HG03280 (cell line): ENCODE measurements around the gene NR2F2.

Source experiments
- ATAC-seq: cut with Tn5 transposase; IDR thresholded peaks from one replicate; pipeline ENCODE4 v1.9.1; 2021; ENCODE audit warnings: mild to moderate bottlenecking, moderate library complexity; ENCODE audit not compliant: unreplicated experiment

NR2F2 gene

DNA sequence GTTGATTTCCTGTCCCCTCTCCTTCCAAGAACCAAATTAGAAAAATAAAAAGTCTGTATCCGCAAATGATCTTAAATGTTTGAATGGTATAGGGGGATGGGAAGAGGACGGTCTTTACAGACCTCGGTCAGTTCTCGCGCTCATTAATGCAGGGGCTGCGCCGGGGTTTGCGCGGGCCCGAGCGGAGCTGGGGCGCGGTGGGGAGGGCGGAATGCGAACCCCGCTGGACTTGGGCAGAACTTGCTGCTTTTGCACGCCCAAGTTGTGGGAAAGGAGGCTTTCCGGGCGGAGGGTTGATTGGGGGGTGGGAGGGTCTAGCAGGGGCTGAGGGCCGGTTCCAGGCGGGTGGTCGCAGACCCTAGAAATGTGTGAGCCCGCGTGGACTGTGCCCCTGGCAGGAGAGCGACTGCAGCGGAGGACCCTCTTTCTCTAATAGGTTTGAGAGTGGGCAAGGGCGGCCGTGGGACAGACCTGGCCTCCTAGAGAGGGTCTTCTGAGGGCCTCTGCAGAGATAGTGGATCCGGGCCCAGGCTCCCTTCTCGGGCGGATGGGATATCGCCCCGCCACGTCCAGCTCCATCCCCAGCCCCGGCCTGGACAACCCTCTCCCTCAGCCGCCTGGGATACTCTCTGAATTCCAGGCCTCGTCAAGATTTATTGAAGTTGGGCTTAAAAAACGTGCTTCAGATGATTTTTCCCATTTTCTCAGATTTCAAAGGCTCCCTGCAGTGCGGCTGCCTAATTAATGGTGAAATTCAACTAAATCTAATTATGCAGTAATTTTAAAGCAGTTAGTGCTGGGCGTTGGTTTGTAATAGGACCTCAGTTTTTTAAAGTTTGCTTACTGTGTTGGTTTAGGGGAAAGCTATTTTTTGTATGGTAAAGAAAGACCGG, 11.3 kb downstream of the NR2F2 start:
- no peak for ATAC-seq

DNA sequence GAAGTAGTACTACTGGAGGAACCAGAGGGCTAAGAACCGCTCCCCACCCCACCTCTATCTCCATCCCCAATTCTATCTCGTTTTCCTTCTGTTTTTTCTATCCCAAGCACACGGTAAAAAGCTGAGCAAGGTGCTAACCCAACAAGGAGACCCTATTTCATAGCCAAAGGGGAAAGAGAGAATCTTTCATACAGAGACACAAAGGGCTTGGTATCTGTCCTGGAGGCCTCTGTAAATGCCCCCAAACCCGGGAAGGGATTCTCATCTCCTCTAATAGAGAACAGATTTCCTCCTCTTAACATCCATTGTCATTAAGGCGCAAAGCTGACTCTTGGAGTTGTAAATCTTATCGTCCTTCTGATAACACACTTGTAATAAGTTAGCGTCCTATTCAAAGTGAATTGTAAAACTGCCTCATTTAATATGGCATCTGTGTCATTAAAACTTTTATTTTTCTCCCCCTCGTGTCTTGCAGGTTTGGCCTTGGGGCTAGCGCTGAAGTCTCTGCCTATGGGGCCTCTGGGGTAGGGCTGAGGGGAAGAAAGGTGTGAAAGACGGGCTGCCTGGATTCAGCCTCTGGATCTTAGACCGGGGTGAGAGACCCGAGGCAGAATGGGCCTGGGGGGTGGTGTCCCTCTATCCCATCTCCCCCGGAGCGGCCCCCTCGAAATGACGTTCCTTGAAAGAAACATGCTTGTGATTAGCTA, 12.1 kb downstream of the NR2F2 start:
- no peak for ATAC-seq

DNA sequence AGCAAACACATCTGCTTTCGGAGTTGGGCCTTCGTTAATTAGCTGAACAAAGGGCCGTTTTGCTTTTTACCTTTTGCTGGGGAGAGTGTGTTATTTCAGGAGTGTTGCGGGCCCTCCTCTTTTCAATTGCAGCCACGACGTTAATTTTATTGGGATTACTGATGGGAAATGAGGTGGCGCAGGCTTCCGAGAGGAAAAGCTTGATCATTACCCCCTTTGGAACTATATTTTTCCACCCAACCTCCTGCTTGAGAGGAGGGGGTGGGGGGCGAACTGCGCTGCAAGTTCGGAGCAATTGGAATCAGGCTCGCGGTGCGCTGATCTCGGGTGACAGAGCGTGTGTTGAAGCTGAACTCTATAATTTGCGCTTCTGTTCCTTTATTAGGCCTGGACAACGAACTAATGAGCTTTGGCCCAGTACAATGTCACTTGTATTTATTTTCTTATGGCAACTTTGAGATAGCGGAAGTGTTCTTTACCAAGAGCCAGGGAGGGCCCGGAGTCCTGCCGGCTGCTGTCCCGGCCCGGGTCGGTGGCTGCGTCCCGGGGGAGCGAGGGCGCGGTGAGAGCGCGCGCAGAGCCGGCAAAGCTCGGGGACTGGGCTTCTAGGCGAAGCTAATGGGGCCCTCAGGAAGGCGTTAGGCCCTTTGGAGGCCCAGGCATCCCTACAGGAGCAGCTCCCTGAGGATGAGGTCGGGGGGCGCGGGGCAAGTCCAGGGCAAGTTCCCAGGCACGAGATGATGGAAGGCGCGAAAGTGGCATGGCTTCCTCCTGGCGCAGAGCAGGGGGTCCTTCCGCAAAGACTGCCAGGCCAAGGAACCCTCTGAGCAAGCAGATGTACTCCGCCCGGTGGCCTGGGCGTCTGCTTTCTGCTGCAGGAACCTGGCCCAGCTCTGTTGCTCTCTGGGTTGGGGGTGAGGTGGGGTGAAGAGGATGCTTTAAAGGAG, 12.9 kb downstream of the NR2F2 start:
- no peak for ATAC-seq

DNA sequence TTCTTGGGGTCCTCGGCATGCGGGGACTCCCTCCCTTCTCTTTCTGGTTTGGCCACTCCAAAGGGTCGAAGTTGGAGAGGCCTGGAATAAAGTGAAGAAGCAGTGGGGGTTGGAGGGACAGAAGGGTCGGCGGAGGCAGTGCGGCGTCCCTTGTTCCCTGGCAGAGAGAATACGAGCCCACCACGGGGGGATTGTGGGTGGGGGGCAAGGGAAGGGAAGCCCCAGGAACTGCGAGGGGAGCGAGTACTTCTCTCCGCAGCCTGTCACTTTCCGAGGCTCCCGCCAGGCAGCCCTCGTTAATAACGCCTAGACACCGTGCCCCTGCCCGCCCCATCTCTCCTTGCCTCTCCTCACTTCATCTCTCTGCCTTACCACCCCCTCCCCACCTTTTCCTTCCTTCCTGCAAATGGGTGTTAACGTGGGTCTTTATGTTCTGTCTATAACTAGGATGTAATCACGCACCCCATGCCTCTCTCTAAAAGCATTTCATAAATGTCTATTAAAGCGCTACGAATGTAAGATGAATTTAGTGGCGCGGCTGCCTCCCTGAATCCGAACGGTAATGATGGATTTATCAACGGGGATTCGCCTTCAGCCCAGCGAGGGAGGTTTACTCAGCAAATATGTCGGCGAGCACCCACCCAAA, 13.7 kb downstream of the NR2F2 start:
- ATAC-seq = no peak

DNA sequence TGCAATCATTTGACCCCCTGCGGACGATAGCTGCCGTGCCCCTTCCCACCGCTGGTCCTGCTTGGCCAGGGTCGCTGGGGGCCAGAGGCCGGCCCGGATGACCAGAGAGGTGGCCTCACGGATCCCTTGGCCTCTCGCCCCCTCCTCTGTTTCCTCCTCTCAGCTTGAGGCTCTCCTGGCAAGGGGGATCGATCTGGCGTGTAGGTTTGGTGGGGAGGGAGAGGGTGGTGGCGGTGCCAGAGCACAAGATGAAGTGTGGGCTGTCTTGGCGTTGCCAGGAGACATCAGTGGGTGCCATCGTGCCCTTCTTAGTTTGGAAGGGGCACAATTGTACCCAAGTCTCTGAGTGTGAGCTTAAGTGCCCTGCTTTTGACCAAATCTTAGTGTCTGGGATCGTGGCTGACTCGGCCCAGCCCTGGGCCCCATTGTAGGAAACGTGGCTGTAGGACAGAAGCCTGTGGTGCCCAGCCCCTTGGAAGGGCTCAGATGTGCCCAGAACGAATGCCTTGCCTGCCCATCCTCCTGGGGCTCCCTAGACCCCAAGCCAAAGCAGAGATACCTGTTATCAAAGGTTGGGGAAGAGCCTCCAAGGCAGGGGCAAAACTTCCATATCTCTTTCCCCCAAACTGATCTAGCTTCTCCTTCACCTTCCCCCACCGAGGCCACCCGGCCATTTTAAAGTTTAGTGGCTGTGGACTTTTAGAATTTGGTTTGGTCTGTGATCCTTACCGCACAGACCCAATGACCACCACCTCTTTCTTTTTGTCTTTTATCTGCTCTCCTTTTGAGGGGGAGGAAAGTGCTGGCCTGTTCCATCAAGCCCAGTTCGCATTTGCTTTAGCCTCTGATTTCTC, 14.4 kb downstream of the NR2F2 start:
- ATAC-seq = no peak

DNA sequence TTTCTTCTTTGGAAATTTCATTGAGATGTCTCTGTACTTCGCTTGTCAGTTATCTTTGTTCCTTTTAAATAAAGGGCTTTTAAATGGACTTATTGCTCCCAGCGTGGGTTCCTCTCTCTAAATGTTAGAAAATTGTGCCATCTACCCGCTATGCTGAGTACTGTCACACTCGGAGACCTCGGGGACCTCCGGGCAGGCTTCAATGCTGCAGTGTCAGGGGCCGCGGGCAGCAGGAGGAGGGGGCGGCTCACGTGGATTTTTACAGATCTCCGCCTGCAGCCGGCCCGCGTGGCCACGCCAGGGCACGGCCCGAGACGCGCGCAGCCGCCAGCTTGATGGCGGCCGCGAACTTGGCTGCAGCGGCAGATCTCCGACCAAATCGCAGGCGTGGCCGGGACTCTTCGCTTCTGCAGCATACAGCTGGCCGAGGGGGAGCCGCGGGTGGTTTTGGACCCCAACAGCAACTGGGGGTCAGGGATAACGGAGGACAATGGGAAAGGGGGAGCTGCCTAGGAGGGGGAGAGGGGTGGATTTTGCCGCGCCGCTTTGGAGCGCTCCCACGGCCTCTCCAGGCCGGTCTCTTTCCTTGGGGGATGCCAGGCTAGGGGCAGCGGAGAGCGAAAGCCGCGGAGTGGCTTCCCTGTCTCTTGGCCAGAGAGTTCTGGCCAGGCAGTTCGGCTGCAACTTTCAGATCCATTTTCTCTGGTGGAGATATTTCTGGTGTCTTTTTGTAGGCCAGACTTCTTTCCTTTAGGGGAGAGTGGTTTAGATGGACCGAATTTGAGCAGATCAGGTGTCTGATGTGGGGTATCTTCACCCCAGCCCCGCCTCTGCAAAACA, 15.3 kb downstream of the NR2F2 start:
- no peak for ATAC-seq

DNA sequence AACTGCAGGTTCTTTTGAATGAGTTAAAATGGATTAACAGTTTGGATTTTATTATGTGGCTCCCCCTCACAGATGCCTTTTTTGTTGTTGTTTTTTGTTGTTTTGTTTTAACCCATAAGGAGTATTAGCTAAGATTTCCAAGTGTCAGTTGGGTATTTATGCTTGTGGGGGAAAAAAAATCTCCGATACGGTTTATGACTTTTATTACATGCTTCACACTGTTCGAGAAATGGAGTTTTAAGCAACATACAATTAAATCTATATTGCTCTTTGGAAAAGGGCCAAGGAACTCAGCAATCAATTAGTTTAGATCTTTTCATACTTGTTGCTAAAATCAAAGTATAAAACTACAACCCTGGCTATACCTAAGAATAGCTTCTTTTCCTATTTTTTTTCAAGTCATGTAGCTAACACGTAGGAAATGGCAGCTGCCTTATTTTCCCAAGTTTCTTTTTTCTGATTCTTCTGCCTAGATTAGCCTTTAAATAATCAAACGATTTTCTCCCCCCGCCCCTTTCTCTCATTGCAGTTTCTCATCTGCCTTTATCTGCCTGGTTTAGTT, 16.0 kb downstream of the NR2F2 start:
- no peak for ATAC-seq

DNA sequence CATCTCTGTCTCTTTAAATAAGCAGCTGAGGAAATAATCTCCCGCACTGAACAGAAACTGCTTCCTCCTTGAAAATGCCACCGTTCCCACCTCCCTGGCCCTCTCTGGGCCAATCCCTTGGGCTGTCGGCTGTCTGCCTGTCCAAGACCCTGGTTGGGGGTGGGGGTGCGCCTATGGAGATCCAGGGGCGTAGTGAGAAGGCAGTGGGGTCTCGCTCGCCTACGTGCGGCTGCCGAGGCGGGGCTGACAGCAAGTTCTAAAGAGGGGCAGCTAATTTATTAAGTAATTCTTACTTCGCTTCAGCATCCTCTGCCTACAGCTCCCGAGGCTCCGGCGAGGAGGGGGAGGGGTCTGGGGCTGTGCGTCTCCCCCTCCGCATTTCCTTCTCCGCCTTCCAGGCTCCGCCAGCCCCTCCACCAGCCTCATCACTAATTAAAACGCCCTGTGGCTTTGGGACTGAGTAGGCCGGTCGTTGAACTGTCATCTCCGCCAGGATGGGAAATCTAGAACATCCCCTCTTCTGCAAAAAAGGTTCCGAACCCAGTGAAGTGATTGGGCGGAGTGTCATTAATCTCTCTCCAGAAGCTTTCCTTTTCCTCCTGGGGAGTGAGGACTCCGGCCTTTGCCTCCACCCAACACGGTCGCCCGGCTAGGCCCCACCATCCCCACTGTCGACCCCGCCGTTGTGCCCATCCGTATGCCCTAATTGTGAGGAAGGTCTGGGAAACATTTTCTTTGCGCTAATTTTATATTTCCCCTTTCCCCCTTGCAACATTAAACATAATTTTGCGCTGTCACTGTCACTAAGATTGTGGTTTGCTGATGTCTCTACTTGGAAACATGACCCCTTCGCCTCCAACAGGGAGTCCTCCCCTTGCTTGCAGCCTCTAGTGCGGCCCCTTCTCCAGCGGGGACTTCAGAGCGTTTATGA, 16.9 kb downstream of the NR2F2 start:
- ATAC-seq = no peak

DNA sequence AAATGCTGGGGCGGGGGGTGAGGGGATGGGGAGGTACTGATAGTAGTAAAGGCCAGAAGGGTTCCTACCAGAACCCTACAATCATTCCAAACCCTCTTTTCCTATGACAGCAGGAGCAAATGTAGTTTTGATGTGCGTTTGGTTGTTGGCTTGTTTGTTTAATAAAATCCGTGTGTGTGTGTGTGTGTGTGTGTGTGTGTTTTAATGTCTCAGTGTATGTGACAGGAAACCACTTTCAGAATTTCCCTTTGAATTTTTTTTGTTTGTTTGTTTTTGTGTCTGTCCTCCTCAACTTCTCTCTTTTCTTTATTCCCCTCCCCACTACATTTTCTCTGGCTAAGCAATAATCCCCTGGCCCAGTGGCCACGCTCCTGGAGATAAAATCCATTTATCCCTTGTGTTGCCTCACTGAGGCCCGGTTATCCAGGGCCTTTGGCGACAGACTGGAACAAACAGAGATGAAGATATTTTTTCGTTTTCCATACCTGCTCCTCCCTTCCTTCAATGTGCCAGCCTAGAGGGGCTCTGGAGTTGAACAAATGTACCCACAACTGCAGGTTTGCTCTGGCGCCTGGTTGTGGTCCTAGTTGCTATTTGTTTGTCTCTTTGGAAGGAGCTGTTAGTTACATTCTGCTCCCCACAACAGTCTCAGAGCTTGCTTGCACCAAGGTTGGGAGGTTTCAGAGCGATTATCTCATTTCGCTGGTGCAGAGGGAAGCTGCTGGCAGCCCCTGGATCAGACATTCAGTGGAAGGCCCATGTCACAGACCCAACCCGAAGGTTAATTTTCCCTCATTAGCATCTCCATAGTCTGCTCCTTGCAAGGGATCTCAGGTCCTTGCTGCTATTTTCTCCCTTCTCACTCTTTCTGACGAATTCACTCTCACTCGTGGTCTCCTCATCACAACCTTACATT, 17.9 kb downstream of the NR2F2 start:
- no peak for ATAC-seq

DNA sequence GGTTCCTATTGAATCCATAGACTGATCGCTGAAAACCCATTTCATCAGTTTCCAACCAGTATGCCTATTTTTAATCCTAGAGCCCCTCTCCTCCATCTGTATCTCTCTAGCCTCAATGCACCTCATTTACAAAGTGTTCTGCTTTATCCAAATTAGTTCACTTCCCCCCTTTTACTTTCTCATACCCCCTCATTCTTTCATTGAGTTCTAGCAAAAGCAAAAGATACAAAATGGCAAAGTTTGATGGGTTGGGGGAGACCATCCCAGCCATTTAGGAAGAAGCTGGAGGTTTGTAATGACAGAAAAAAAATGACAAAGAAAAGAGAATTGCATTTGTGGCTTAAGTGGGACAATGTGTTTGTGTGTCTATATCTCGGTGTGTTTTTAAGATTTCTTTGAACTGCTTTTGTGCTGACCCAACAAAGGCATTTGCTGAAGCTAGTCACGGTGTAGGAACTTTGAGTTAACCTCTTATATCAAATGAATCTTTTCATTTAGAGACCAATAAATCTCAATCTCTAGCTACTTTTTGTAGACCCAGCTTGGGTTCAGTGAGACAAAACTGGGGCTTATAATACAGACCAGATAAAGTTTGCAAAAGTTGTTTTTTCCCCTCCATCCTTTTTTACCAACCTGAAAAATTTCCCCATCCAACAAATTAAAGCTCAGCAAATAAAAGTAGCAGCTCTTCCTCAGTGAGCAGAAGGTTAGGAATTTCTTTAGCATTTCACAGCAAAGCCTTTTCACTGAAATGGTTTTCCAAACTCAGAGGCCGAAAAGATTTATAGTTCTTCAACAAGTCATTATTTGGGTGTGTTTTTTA, 18.7 kb downstream of the NR2F2 start:
- ATAC-seq = no peak

DNA sequence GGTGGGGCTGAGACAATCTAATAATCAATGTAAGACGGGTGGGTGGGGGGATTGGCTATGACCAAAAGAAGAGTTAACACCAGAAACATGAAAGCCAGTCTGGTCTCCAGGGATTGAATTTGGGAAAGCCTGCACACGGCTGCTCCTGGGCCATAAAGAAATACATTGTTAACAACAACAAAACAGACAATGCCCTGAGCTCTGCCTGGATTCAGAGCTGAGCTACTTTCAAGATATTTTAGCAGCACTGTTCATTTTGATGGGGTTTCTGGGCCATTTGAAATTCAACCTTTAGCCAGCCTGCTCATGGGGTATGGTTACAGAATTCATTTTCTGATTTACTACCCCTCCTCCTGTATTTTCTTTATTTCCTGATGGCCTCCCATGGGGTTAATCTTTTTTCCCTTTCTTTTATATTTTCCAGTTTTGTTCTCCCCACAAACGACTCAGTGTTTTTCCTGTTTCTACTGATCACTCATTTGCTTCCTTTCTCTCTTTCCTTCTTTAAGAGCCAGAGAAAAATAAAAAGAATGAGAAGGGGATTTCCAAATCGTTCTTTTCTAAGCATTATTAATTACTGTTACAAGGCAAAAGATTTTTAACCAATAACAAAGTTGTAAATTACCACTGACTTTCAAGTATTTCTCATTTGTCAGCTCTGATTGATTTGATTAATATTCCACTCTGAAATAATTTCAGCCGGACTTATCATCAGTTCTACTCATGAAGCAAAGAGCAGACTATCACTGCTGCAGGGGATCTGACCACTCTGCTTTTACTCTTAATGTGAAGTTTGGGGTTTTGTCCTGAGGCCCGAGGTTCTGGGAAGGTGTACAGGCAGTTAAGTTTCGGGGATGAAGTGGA, 19.6 kb downstream of the NR2F2 start:
- no peak for ATAC-seq

DNA sequence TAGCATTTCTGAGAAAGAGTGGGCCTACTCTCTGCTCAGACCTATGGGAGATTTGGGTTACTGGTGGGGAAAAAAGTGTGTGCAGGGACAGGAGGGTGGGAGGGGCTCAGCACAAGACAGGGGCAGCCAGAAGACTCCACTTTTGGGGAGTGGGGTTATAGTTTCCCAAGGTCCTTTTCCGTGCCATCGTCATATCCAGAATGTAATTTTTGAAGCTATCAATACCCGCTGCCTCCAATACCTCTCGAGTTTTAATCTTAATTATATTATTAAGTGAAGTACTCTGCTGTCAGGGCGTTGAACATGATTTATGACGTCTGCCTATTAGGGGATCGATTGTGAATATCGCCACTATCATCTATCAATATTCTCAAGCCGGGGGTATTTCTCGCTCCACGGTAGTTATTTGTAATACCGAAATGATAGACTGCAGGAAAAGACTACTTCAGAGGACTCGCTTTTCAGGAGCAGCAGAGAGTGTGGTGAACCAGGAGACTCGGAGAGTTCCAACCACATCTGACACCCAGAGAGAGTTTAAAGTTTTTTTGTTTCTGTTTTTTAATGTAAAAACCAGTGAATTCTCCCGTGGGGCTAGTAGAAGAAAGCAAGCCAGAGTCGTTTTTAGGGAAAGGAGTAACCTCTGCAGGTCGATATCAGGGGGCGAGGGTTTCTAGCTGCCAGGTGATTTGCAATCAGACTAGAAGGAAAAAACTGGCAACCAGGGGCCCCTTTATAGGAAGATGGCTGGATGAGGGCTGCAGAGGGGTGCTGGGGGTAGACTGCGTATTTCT, 20.6 kb downstream of the NR2F2 start:
- ATAC-seq = no peak

DNA sequence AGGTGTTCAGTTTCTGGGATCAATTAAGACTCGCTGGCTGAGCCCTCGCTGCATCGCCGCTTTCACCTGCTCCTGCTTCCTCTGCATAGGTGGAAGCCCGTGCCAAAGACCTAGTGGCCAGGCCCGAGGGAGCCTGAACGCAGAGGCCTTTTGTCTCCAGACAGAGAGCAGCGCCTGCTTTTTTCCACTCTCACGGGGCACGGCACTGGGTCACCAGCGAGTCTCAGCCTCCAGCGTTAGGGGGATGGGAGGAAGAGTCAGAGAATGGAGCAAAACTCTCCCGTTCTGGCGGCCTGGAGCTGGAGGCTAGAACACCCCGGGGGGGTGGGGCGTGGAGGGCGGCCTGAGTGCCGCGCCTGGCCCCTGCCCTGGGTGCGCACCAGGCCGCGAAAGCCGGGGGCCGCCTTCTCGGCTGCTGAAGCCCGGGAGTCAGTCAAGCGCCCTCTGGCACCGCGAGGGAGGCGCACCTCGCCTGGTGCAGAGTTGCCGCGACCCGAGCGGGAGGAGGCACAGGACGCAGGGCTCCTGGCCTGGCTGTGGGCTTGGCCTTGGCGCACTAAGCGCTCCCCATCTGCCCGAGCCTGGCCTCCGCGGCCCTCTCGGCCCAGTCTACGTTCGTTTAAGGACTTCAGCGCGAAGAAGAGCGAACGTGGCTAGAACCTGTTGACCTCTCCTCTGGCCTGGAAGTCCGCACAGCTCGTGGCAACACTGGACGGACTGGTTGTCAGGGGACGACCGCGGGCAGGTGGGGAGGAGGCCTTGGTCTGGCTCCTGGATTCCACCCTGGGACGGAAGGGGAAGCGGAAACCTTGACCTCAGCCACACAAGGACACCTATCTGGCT, 21.5 kb downstream of the NR2F2 start:
- no peak for ATAC-seq
